ENCODE data around the gene EDAR. TPM values are rescaled to one million over a fixed set of nuclear protein-coding genes. Genes with fewer than 3 reads are reported as not detected.

The EDAR gene
- total and polyA plus RNA-seq, 8 donors = 0.93 to 1.1 TPM; not detected in 6

- H3K36me3 ChIP-seq = no peaks in the 10 kb centered on the region
- H3K4me1 ChIP-seq = peaks cover 0 to 8% (median 0%) of the 10 kb centered on the region in 4 donors
- no peak overlapping the region for H3K4me3 ChIP-seq
- 85 to 90% (median 88%) methylated on average over 18 to 24 of the region's 24 CpGs for WGBS, 5 donors
- no peak overlapping the region for H3K27ac ChIP-seq
- no peaks in the 10 kb centered on the region for H3K9me3 ChIP-seq
- no peak for DNase-seq
- H3K27me3 ChIP-seq = no peaks in the 10 kb centered on the region
- TF ChIP-seq POLR2AphosphoS5 (IDR thresholded peaks at IDR 0.05) (no peak), POLR2A (IDR thresholded peaks at IDR 0.05) (no peak), EP300 (IDR thresholded peaks at IDR 0.05) (no peak)
- TF ChIP-seq, protein P1, sequence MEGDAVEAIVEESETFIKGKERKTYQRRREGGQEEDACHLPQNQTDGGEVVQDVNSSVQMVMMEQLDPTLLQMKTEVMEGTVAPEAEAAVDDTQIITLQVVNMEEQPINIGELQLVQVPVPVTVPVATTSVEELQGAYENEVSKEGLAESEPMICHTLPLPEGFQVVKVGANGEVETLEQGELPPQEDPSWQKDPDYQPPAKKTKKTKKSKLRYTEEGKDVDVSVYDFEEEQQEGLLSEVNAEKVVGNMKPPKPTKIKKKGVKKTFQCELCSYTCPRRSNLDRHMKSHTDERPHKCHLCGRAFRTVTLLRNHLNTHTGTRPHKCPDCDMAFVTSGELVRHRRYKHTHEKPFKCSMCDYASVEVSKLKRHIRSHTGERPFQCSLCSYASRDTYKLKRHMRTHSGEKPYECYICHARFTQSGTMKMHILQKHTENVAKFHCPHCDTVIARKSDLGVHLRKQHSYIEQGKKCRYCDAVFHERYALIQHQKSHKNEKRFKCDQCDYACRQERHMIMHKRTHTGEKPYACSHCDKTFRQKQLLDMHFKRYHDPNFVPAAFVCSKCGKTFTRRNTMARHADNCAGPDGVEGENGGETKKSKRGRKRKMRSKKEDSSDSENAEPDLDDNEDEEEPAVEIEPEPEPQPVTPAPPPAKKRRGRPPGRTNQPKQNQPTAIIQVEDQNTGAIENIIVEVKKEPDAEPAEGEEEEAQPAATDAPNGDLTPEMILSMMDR (IDR thresholded peaks at IDR 0.05) = no peak
- intact Hi-C loops (cut with DNase I; ENCODE audit: low total_unique reads) = no loop called here
Observed at GRCh38 chr2:108907822-108908712, 81.0 kb downstream of the EDAR start.

- Histone ChIP-seq H3K4me3 (no peak overlapping the region), H3K27me3 (no peaks in the 10 kb centered on the region), H3K9me3 (no peaks in the 10 kb centered on the region), H3K36me3 (no peaks in the 10 kb centered on the region), H3K4me1 (peaks cover 0 to 8% (median 0%) of the 10 kb centered on the region in 4 donors), H3K27ac (no peak overlapping the region)
- intact Hi-C loops (cut with DNase I; ENCODE audit: low total_unique reads) = no loop called here
- DNase-seq = no peak
- 75 to 85% (median 83%) methylated on average over 14 to 15 of the region's 15 CpGs for WGBS, 5 donors
- no peak for TF ChIP-seq POLR2A (IDR thresholded peaks at IDR 0.05)
- TF ChIP-seq EP300 (IDR thresholded peaks at IDR 0.05) = no peak
- TF ChIP-seq, protein P1 (IDR thresholded peaks at IDR 0.05) = no peak
- no peak for TF ChIP-seq POLR2AphosphoS5 (IDR thresholded peaks at IDR 0.05)
Observed at GRCh38 chr2:108906403-108907077, 82.5 kb downstream of the EDAR start.

DNA sequence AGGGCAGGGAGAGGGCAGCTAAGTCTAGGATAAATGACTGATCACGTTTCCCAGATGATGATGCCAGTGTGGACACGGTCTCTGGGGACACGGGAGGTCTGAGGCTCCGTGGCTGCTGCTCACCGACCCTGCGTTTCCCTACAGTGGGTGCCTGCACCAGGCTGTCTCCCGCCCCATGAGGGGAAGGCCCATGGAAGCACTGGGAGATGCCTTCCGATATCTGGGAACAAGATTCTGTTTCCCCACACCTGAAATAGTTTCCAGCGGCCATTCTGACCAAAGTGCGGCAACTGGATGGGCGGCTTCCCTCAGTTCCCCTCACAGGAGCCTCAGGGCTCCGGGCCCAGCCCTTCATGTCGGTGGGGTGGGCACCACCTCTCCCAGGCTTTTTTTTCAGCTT, 83.1 kb downstream of the EDAR start:
- Histone ChIP-seq H3K9me3 (no peaks in the 10 kb centered on the region), H3K27ac (no peak overlapping the region), H3K36me3 (no peaks in the 10 kb centered on the region), H3K4me1 (peaks cover 0 to 8% (median 0%) of the 10 kb centered on the region in 4 donors), H3K4me3 (no peak overlapping the region), H3K27me3 (no peaks in the 10 kb centered on the region)
- DNase-seq = no peak
- TF ChIP-seq POLR2A (IDR thresholded peaks at IDR 0.05) (no peak), EP300 (IDR thresholded peaks at IDR 0.05) (no peak), POLR2AphosphoS5 (IDR thresholded peaks at IDR 0.05) (no peak)
- TF ChIP-seq, protein P1 (IDR thresholded peaks at IDR 0.05) = no peak
- intact Hi-C loops (cut with DNase I; ENCODE audit: low total_unique reads) = no loop called here
- WGBS, 5 donors = 81 to 88% (median 84%) methylated on average over 13 of the region's 13 CpGs

DNA sequence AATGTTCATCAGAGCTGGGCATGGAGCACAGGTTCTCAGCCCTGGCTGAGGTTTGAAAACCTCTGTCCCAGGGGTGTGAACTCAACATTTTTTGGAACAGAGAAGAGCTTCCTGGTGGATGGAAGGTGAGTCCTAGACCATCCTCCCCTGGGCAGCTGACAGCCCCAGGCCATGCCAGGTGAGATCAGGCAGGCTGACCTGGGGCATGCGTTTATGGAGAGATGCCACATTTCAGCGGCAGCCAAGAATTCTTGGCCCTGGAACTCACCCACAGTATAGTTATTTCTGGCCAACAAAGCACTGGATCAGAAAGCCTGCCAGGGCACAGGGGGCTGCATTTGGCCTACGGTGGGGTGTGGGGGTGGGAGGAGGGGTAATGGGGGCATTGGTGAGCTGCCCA, 83.8 kb downstream of the EDAR start:
- peak in 1 of 2 donors; percentile 38 for DNase-seq
- no peaks in the 10 kb centered on the region for H3K27me3 ChIP-seq
- TF ChIP-seq EP300 (IDR thresholded peaks at IDR 0.05) = no peak
- TF ChIP-seq, protein P1 (IDR thresholded peaks at IDR 0.05) = no peak
- no peak for TF ChIP-seq POLR2A (IDR thresholded peaks at IDR 0.05)
- TF ChIP-seq POLR2AphosphoS5 (IDR thresholded peaks at IDR 0.05) = no peak
- H3K4me1 ChIP-seq = peaks cover 0 to 8% (median 0%) of the 10 kb centered on the region in 4 donors
- intact Hi-C loops (cut with DNase I; ENCODE audit: low total_unique reads) = no loop called here
- no peaks in the 10 kb centered on the region for H3K9me3 ChIP-seq
- WGBS, 5 donors = 27 to 42% (median 36%) methylated on average over 3 of the region's 3 CpGs
- H3K36me3 ChIP-seq = no peaks in the 10 kb centered on the region
- no peak overlapping the region for H3K27ac ChIP-seq
- H3K4me3 ChIP-seq = no peak overlapping the region

All from stomach (tissue), 9 donors.